AG08396 (cell line): ENCODE results near the gene PARVG.

Experiments
- DNase-seq: peaks from one replicate; pipeline ENCODE4 v3.0.0; 2012; ENCODE audit warnings: low spot score, mixed read lengths

Gene PARVG

DNA sequence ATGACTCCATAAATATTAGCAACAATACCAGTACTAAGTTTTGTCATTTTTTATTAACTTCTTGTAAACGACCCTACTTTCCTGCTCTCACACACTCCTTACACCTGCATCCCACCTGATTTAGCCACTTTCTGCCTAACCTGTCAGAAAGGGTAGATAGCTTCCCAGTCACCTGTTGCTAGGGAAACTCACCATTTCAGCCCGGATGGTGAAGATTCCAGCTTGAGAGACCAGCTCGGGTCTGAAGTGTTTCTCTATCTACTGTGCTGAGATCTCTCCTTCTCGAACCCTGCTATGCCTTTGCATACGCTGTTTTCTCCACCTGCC, at the start of gene PARVG:
Gene PARVG (plus strand): TSS at position 220 of the 327 bp plus-strand sequence. CDS start 2,405 bp downstream, outside the sequence.
- DNase-seq, result no peak

DNA sequence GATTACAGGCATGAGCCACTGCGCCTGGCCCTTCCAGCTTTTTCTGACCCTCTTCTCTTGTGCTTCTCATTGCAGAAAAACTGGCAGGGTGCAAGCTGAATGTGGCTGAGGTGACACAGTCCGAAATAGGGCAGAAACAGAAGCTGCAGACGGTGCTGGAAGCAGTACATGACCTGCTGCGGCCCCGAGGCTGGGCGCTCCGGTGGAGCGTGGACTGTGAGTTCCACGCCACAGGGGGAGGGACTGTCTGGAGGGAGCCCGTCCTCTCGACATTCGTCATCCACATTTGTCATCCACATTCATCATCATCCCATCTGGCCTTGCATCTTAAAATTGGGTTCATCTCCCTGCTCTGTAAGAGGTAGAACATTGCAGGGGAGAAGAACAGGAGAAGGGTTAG, 49.3 kb upstream of the PARVG start:
- DNase-seq, result no peak

DNA sequence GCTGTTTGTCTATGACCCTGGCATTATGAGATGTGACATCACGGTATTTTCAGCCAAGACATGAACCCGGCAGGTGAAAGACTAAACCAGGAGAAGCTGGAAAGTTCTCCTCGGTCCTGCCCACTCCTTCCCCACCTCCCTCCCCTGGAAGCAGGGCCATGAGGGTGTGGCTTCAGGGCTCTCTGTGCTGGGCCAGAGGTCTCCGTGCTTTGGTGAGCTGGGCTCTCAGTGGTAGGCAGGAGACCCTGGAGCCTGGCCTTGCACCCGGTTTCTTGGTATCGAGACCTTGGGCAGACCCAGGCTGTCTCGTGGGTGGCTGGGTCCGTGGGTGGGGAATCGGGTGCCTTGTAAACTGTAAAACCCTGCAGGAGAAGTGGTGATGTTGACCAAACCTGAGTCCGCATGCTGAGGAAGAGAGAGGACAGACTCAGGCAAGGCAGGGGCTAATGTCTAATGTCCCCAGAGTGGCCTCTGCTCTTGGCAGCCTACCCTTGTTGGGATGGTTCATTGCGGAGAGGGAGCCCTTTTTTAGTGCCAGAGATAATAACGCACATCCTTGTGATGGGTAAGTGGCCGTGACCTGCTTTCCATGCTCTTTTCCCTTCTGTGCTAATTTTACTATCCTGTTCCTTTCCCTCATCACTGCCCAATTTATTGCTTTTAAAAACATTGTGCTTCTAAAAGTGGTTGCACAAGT, 48.6 kb upstream of the PARVG start:
- DNase-seq, result no peak

DNA sequence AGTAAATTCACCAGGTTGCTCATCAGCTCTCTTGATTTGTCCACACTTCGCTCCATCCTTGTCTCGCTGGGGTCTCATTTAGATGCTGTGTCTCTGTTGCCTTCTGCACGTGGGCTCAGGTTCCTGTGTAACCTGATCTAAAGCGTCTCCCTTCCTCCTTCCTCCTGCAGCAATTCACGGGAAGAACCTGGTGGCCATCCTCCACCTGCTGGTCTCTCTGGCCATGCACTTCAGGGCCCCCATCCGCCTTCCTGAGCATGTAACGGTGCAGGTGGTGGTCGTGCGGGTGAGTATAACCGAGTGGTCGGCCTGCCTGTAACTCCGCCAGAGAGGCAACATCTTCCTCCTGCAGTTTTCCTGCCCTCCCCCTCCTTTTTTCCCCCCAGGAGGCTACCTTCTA, 48.0 kb upstream of the PARVG start:
- no peak for DNase-seq

DNA sequence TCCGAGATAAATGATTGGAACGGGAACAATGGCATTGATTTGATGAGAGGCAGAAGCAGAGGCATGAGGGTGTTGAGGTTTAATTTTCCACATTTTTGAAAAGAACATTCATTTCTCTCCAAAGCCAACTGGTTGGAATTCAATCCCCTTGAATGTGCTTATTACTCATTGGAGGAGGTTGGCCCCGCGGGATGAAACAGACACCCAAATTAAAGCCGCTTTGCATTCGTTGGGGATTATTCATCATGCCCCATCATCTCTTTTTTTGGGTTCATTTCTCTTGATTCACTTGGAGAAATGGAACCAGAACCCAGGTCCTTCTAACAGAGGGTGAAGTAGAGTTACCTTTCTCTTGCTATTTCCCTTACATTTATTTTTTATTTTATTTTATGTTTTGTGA, 47.6 kb upstream of the PARVG start:
- peak; percentile 30 for DNase-seq

- DNase-seq, result peak; percentile 34
Measured at GRCh38 chr22:44133901-44134571, 46.7 kb upstream of the PARVG start.

DNA sequence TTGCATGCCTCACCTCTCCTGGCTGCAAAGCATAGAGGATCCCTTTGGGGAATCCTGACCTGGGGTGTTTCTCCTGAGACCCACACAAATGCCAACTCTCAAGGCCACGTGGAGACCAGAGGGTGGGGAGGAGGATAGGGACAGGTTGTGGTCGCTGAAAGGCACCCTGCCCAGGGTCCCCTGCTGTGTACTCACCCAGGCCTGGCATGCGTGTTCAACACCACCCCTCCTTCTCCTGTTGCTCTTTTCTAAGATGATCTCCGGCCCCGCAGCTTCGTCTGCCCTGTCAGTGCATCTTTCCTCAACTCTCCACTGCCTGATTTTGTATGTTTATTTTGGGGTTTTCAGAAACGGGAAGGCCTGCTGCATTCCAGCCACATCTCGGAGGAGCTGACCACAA, 44.6 kb upstream of the PARVG start:
- no peak for DNase-seq

DNA sequence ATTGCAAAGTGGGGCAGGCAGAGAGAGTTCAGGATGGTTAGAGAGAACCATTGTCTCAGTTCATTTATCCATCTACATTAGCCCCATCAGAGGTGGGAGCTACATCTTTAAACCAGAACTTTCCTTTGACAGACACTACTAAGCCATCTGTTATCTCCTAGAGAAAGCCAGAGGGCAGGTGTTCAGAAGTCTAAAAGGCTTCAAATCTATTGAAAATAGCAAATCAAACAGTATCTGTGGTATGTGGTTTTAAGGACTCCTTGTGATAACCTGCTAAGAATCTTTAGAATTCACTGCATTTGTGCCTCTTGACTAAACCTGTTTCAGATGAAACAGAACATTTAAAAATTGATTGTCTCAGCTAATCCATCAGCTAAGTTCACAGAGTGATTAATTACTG, 43.9 kb upstream of the PARVG start:
- no peak for DNase-seq

GRCh38 chr22:44137415-44137814, 43.3 kb upstream of the PARVG start:
- DNase-seq, result no peak

DNA sequence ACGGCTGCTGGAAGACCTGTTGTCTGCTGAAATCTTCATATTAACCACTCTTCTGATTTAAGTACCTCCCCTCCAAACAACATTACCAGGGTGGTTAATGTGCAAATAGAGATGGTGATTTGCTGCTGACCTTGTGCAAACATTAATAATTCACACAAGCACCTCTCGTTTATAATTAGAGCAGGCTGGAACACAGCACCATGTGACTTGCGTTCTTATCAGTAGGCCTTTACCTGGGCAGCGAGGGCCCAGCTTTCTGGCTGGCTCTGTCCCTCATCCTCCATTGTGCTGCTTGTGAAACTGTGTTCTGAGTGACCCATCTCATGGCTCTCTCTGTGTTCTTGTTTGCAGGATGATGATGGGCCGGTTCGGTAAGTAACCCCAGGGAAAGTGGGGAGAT, 41.0 kb upstream of the PARVG start:
- DNase-seq, result no peak

DNA sequence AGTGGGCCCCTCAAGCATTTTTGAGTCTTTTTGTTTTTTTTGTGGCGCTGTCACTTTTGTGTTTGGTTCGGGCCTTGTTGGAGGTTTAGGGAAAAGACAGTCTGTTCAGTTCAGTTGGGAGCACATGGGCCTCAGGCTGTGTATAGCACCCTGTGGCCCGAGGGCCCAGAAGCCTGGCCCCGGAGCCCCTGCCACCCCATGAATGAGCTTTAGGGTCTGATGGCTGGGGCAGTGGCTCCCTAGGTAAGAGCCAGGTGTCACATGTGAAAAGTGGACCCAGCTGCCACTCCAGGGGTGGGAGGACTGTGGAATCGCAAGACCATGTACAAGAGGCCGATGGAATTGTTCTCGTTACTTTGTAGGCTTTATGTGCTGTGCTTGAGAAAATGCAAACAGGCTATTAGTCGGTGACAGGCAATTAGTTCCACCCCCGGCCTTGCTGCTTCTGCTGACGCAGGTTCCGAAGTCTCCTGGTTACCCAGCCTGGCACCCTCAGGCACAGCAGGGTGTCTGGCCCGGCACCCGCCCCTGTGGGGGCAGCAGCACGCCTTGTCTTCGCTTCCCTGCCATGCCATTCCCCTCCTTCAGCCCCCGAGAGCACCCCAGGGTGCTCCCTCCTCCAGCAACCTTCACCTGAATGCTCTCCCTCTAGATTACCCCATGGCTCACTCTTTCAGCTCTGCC, 38.2 kb upstream of the PARVG start:
- DNase-seq, result no peak

- DNase-seq, result peak; percentile 51
Measured at GRCh38 chr22:44143105-44143474, 37.6 kb upstream of the PARVG start.

DNA sequence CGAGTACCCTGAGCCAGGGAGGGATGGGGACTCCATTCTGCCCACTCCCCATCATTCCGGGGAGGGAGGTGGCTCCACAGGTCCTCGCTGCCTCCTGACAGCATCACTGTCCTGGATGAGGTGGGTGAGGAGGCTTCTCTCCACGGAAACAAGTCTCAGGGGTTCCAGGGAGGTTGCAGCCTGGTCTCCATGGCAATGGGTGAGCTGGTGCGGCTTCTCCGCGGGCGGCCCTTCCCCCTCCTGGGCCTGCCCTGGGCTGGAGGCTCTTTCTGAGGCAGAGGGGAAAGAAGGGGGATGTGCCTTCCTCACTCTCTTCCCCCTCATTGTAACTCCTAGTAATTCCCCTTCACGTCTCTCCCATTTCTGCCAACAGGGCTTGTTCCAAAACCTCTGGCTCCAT, 37.1 kb upstream of the PARVG start:
- DNase-seq, result no peak

GRCh38 chr22:44144046-44144569, 36.6 kb upstream of the PARVG start:
- DNase-seq, result no peak

DNA sequence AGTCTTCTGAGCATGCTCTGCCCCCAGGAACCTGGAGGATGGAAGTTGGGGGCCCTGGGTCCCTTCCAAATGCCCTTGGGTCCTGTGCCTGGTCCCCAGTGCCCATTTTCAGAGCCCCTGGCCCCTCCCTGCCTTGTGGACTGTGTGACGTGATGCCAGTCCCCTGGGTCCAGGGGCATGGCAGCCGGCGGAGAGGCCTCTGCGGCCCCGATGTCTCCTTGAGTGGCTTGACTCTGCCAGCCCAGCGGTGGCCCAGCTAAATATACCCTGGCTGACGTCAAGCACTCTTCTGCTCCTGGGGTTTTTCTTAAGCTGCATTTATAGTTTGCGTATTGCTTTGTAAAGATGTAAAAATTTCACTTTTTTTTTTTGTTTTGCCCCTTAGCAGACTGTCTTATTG, 35.2 kb upstream of the PARVG start:
- no peak for DNase-seq

GRCh38 chr22:44146088-44146861, 34.5 kb upstream of the PARVG start:
- no peak for DNase-seq

DNA sequence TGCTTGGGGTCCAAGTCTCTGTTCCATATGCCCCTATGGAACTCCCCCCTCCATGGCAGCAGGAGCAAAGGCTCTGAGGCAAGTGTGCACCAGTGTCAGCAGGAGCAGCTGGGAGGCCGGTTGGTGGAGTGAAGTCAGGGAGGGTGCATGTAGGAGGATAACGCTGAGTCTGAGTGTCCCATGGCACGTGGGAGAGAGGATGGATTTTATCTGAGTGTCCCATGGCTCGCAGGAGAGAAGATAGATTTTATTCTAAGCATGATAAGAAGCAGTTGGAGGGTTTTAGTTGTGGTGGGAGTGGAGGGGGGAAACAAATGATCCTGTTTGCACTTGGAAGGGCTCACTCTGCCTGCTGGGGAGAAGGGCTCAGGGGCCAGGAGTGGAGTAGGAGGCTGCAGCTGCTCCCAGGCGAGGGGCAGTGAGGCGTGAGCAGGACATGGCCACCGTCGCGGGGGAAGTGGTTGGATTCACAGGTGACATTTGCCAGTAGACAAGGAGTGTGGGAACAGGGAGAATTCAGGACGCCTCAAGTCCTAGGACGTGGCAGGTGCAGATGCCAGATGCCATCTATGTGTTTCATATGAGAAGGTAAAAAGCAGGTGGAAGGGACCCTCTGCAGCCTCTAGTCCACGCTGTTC, 33.6 kb upstream of the PARVG start:
- no peak for DNase-seq

DNA sequence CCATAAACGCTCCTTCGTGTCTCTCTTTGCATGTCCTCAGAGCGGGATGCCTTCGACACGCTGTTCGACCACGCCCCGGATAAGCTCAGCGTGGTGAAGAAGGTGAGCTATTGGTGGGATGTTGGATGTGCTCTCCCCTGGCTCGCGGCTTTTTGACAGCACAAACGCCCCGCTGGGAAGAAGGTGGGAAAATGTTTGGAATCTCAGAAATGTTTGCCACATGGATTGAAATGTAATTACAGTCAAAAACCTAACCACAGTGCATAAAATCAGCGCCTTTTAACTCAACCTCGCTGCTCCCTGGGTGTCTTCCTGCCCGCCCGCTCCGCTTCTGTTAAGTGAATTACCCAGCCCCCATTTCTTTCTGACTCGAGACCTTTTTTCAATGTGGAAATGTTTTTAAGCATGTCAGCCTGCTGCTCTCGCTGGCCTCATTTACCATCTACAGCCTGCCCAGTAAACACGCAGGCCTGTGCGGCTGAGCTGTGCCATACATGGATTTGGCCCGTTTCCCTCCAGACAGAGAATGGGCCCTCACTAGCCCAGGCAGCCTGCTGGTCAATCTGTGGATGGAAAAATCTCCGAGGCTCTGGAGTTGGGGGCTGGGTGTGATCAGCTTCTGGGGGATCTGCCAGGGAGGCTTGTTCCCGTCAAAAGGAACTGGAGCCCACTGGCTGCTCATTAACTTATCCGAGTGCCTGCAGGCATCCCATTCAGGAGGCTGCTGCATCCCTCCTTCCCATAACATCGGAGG, 32.7 kb upstream of the PARVG start:
- peak; percentile 41 for DNase-seq

- peak; percentile 87 for DNase-seq
Measured at GRCh38 chr22:44151676-44152075, 29.0 kb upstream of the PARVG start.

DNA sequence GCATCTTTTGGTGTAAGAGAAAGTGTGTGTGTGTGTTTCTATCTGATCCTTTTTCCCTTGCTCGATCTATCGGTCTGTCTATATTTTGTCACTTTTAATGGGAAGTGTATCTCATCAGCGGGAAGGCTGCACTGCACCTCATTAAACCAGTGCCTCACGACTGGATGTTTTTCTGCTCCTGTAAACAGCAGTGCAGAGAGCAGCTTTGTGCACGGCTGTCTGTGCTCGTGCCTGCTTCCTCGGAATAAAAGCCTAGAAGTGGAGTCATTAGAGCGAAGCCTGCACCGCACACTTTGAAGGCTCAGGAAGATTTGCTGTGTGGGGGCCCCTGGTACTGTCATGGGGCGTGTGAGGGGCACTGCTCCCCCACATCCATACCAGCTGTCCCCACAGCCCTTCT, 27.0 kb upstream of the PARVG start:
- no peak for DNase-seq

DNA sequence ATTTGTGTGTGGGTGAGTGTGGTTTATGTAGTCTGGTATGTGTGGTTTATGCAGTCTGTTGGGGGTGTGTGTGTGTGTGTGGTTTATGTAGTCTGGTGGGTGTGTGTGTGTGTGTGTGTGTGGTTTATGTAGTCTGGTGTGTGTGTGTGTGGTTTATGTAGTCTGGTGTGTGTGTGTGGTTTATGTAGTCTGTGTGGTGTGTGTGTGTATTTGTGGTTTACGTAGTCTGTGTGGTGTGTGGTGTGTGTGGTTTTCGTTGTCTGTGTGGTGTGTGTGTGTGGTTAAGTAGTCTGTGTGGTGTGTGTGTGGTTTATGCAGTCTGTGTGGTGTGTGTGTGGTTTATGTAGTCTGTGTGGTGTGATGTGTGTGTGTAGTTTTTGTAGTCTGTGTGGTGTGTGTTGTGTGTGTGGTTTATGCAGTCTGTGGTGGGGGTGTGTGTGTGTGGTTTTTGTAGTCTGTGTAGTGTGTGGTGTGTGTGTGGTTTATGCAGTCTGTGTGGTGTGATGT, 26.2 kb upstream of the PARVG start:
- no peak for DNase-seq
